ENCODE measurements around the gene PTPN9.

Gene PTPN9

DNA sequence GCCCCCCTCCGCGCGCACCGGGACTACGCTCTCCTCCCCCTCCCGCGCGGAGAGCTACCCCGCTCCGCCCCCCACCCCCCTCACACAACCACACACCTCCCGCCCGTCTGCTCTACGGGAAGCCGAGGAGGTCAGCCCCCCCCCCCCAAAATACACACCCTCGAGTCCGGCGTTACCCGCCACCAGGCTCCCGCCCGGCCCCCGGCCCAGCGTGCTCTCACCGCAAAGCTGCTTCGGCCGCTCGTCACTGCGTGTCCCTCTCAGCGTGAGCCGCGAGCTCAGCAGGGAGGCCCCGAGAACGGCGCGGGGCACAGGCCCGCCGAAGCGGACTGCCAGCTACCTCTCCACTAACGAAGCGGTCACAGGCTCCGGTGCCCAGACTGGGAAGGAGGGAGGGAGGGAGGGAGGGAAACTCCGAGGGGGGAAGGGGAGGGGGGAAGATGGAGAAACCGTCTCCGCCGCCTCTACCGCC lies 127.9 kb downstream of the PTPN9 start:
- peaks cover 3% of the 10 kb centered on the region; the same call in 1 of the 2 replicates for H4K20me1 ChIP-seq (ENCODE audit: insufficient read depth, low read length)
- peak overlapping the region; percentile 82 for H3K27ac ChIP-seq (ENCODE audit: low read depth, low read length, poor library complexity, severe bottlenecking)
- peaks cover 45% of the 10 kb centered on the region for H3K4me1 ChIP-seq (ENCODE audit: insufficient read depth, low read length, severe bottlenecking)
- peaks cover 40% of the 10 kb centered on the region for H3K79me2 ChIP-seq (ENCODE audit: insufficient read depth, low read length)
- no peaks in the 10 kb centered on the region for H3K9me3 ChIP-seq (ENCODE audit: low read length)
- TF ChIP-seq, protein P1, sequence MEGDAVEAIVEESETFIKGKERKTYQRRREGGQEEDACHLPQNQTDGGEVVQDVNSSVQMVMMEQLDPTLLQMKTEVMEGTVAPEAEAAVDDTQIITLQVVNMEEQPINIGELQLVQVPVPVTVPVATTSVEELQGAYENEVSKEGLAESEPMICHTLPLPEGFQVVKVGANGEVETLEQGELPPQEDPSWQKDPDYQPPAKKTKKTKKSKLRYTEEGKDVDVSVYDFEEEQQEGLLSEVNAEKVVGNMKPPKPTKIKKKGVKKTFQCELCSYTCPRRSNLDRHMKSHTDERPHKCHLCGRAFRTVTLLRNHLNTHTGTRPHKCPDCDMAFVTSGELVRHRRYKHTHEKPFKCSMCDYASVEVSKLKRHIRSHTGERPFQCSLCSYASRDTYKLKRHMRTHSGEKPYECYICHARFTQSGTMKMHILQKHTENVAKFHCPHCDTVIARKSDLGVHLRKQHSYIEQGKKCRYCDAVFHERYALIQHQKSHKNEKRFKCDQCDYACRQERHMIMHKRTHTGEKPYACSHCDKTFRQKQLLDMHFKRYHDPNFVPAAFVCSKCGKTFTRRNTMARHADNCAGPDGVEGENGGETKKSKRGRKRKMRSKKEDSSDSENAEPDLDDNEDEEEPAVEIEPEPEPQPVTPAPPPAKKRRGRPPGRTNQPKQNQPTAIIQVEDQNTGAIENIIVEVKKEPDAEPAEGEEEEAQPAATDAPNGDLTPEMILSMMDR (IDR thresholded peaks at IDR 0.05; ENCODE audit: low read length): no peak
- TF ChIP-seq EZH2 (IDR thresholded peaks at IDR 0.05; ENCODE audit: borderline replicate concordance, low read length): no peak
- H3K4me3 ChIP-seq (ENCODE audit: low read depth, low read length, poor library complexity, severe bottlenecking): peak overlapping the region; percentile 83
- H2AFZ ChIP-seq (ENCODE audit: low read length): no peak overlapping the region
- H3K27me3 ChIP-seq (ENCODE audit: insufficient read depth, low read length): no peaks in the 10 kb centered on the region
- peaks cover 5% of the 10 kb centered on the region; the same call in 1 of the 2 replicates for H3F3A ChIP-seq (ENCODE audit: insufficient read depth, low read length)
- peak overlapping the region; percentile 87 for H3K9ac ChIP-seq (ENCODE audit: low read length)
- H3K36me3 ChIP-seq (ENCODE audit: insufficient read depth, low read length): peaks cover 8% of the 10 kb centered on the region; the same call in 1 of the 2 replicates
- no peaks in the 10 kb centered on the region for H3K9me2 ChIP-seq (ENCODE audit: low read depth, low read length)
- H3K4me2 ChIP-seq (ENCODE audit: low read length): peak overlapping the region; percentile 59

DNA sequence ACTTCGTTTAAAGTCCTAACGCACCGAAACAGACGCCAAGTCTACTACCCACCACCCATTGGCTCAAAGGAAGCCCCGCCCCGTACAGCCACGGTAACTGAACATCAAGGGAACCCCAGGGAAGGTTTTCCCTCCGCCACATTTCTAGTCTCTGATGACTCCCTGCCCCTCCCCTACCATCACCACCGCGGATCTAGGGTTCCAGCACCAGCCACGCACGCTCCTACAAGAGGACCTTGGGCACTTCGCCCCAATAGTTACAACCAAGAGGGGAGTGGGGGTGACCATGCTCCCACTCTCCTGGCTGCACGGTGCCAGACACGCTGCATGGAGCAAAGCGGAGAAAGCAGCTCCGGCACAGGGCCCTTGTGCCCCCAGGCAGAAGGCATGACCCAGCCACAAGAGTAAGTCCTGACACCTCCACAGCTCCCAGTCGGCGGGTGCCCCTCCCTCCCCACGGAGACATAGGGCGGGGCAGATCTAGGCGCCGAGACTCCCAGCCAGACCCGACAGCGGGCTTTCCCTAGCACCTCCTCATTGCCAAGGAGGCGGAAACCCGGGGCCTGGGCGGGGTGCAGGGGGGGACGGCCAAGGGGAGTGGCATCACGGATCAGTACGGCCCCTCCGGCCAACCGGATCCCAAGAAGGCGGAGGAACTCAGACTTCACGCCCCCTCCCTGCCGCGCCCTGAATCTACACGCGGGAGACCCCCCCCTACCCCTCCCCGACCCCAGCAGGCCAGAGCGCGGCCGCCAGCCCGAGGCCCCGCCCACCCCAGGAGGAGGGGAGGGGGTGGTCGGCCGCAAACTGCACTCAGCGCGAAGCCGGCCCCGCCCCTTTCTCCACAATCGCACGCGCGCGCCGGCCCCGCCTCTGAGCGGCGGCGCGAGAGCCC lies 128.6 kb downstream of the PTPN9 start:
- Histone ChIP-seq H3K9me3 (ENCODE audit: low read length) (no peaks in the 10 kb centered on the region), H3F3A (ENCODE audit: insufficient read depth, low read length) (peaks cover 5% of the 10 kb centered on the region; the same call in 1 of the 2 replicates), H3K4me1 (ENCODE audit: insufficient read depth, low read length, severe bottlenecking) (peaks cover 49% of the 10 kb centered on the region), H3K27me3 (ENCODE audit: insufficient read depth, low read length) (no peaks in the 10 kb centered on the region), H2AFZ (ENCODE audit: low read length) (no peak overlapping the region), H3K4me2 (ENCODE audit: low read length) (peak overlapping the region; percentile 96), H4K20me1 (ENCODE audit: insufficient read depth, low read length) (peaks cover 3% of the 10 kb centered on the region; the same call in 1 of the 2 replicates), H3K9me2 (ENCODE audit: low read depth, low read length) (no peaks in the 10 kb centered on the region), H3K79me2 (ENCODE audit: insufficient read depth, low read length) (peaks cover 47% of the 10 kb centered on the region), H3K27ac (ENCODE audit: low read depth, low read length, poor library complexity, severe bottlenecking) (peak overlapping the region; percentile 59), H3K36me3 (ENCODE audit: insufficient read depth, low read length) (peaks cover 15% of the 10 kb centered on the region; the same call in 1 of the 2 replicates), H3K4me3 (ENCODE audit: low read depth, low read length, poor library complexity, severe bottlenecking) (peak overlapping the region; percentile 83), H3K9ac (ENCODE audit: low read length) (peak overlapping the region; percentile 76)
- TF ChIP-seq EZH2 (IDR thresholded peaks at IDR 0.05; ENCODE audit: borderline replicate concordance, low read length): no peak
- TF ChIP-seq, protein P1 (IDR thresholded peaks at IDR 0.05; ENCODE audit: low read length): no peak

DNA sequence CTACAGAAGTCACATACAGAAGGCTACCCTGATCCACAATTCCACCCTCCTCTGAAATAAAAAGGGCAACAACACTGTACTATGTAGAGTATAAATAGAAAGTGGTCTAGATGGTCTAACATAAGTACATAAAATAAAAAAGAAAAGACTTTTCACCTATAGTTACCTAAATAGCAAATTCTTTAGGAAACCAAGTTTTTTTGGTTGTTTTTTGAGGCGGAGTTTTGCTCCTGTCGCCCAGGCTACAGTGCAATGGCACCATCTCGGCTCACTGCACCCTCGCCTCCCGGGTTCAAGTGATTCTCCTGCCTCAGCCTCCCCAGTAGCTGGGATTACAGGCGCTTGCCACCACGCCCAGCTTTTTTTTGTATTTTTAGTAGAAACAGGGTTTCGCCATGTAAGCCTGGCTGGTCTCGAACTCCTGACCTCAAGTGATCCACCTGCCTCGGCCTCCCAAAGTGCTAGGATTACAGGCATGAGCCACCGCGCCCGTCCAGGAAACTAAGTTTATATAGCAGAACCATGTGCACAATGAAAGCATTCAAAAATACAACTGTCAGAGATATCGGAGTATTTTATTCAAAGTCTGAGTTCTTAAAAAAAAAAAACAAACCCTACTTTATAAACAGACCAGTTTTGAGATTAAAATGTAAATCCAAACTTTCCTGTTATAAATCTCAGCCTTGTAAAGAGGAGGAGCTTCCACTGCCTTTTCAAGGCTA lies 129.4 kb downstream of the PTPN9 start:
- peak overlapping the region; percentile 76 for H3K9ac ChIP-seq (ENCODE audit: low read length)
- H3F3A ChIP-seq (ENCODE audit: insufficient read depth, low read length): peaks cover 5% of the 10 kb centered on the region; the same call in 1 of the 2 replicates
- no peaks in the 10 kb centered on the region for H3K9me3 ChIP-seq (ENCODE audit: low read length)
- no peaks in the 10 kb centered on the region for H3K9me2 ChIP-seq (ENCODE audit: low read depth, low read length)
- peaks cover 49% of the 10 kb centered on the region for H3K4me1 ChIP-seq (ENCODE audit: insufficient read depth, low read length, severe bottlenecking)
- peaks cover 15% of the 10 kb centered on the region; the same call in 1 of the 2 replicates for H3K36me3 ChIP-seq (ENCODE audit: insufficient read depth, low read length)
- H3K4me2 ChIP-seq (ENCODE audit: low read length): peak overlapping the region; percentile 96
- no peak overlapping the region for H3K27ac ChIP-seq (ENCODE audit: low read depth, low read length, poor library complexity, severe bottlenecking)
- TF ChIP-seq, protein P1 (IDR thresholded peaks at IDR 0.05; ENCODE audit: low read length): no peak
- no peak for TF ChIP-seq EZH2 (IDR thresholded peaks at IDR 0.05; ENCODE audit: borderline replicate concordance, low read length)
- H3K4me3 ChIP-seq (ENCODE audit: low read depth, low read length, poor library complexity, severe bottlenecking): peak overlapping the region; percentile 83
- peaks cover 52% of the 10 kb centered on the region for H3K79me2 ChIP-seq (ENCODE audit: insufficient read depth, low read length)
- no peak overlapping the region for H2AFZ ChIP-seq (ENCODE audit: low read length)
- no peaks in the 10 kb centered on the region for H3K27me3 ChIP-seq (ENCODE audit: insufficient read depth, low read length)
- H4K20me1 ChIP-seq (ENCODE audit: insufficient read depth, low read length): peaks cover 3% of the 10 kb centered on the region; the same call in 1 of the 2 replicates
